ENCODE data around the gene NKX2-3.

Gene NKX2-3

DNA sequence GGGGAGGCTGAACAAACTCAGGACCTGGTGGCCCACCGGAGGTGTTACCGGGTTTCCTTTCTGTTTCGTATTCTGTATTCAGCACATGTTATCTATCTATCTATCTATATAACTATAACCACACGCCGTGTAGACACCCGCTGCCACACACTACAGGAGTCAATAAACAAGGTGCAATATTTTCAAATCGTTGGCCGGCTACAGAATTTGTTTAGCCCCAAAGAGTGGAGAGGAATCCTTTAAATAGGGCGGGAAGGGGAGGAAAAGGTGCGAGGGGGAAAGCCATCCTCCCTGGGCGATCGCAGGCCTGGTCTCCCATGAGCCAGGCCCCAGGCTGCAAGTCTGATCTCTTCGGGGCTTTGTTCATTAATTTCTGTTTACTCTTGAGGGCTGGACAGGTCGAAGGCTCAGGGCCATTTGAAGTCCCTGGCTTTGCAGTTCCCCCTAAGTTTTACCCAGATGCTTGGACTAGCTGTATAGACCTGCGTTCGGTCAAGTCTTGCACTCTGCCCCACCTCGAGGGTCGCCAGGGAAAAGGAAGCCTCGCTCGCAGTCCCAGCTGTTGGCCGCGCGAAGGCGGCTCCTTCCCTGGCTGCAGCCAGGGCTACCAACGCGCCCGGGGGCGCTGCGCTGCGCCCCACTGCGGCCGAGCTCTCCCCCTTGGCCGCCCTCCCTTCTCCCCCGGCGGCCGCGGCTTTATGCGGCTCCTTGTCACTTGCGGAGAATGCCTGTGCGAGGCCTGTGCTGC is 3.8 kb downstream of the NKX2-3 start:
- no peak overlapping the region; the same call in 1 of the 2 replicates for H3K4me3 ChIP-seq (ENCODE audit: low read depth, low read length)

DNA sequence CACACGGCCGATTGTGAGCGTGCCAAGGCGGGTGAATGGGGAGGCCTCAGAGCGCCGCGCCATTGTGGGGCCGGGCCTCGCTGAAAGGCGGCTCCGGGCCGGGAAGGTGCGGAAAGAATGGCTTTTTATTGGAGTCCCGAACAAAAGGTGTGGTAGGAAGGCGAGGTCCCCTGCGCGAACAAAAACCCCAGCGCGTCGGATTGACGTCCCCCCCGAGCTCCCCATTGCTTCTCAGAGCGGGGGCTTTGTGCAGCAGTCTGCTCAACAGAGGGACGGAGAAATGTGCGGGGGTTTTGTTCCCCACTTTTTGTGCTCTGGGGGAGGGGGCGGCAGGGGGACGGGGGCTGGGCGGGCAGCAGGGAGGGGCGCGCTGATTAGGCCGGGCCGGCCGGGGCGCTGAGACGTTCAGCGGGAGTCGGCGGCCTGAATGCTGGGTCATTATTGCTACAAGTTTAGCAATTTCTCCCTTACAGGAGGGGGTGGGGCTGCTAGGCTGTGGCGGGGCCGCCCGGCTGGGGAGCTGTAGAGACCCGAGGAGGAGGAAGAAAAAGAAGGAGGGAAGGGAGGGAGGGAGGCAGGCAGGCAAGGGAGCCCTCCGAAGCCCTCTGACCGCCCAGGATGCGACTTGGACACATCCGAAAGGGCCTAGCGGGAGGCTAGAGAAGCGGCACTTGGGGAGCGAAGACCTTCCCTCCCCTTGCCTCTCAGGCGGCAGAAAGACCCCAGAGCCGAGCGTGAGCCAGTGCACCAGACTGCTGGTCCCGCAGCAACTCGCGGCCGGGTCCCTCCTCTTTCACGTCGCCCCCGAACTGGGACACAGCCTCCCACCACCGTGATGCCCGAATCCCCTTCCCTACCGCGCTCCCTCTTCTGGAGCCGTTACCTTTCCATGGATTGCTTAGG is 4.6 kb downstream of the NKX2-3 start:
- TF ChIP-seq, protein P1, sequence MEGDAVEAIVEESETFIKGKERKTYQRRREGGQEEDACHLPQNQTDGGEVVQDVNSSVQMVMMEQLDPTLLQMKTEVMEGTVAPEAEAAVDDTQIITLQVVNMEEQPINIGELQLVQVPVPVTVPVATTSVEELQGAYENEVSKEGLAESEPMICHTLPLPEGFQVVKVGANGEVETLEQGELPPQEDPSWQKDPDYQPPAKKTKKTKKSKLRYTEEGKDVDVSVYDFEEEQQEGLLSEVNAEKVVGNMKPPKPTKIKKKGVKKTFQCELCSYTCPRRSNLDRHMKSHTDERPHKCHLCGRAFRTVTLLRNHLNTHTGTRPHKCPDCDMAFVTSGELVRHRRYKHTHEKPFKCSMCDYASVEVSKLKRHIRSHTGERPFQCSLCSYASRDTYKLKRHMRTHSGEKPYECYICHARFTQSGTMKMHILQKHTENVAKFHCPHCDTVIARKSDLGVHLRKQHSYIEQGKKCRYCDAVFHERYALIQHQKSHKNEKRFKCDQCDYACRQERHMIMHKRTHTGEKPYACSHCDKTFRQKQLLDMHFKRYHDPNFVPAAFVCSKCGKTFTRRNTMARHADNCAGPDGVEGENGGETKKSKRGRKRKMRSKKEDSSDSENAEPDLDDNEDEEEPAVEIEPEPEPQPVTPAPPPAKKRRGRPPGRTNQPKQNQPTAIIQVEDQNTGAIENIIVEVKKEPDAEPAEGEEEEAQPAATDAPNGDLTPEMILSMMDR (IDR thresholded peaks at IDR 0.05; ENCODE audit: insufficient read depth, low read depth, low read length, missing control alignments): no peak
- no peak overlapping the region for H3K4me3 ChIP-seq (ENCODE audit: low read depth, low read length)
- DNase-seq (ENCODE audit: low read depth): no peak

More for the DNA sequence above, 3.8 kb downstream of the NKX2-3 start:
- no peak for DNase-seq (ENCODE audit: low read depth)
- TF ChIP-seq, protein P1 (IDR thresholded peaks at IDR 0.05; ENCODE audit: insufficient read depth, low read depth, low read length, missing control alignments): no peak

DNA sequence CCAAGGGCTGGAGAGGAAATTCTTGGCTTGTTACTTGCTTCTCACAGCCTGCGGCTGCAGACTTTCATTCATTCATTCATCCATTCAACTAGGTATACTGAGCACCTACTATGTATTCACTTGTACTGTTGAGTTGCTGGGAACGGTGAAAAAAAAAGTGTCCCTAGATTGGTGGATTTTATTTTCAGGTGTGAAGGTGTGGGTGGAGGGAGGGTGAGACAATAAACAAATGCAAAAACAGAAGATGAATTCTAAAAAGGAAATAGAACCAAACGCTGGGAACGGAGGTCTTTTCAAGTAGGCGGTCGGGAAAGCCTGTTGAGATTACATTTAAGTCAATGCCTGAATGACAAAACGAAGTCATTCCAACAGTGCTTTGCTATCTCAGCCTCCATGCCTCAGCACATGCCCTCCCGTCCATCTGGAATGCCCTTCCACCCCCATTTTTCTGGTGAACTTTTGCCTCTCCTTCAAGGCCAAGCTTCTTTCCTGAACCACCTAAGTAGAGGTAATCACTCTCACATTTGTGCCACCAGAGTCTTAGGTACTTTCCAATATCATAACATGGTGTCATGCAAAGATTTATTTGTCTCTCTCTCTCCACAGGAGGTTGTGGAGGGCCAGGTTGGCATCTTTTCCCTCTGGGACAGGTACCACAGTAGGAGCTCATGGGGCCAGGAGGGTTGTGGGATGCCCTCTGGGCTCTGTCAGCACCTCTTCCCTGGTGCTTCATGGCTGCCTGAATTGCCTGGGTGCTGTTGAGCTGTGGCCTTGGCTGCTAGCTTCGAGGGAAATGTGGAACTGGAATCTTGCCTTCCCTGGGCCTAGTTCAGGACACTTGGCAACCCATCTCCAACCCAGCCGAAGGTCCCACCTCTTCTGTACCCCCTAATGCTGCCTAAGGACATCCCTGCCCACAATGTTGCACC is 5.5 kb downstream of the NKX2-3 start:
- no peak for DNase-seq (ENCODE audit: low read depth)
- TF ChIP-seq, protein P1 (IDR thresholded peaks at IDR 0.05; ENCODE audit: insufficient read depth, low read depth, low read length, missing control alignments): no peak
- H3K4me3 ChIP-seq (ENCODE audit: low read depth, low read length): no peak overlapping the region

DNA sequence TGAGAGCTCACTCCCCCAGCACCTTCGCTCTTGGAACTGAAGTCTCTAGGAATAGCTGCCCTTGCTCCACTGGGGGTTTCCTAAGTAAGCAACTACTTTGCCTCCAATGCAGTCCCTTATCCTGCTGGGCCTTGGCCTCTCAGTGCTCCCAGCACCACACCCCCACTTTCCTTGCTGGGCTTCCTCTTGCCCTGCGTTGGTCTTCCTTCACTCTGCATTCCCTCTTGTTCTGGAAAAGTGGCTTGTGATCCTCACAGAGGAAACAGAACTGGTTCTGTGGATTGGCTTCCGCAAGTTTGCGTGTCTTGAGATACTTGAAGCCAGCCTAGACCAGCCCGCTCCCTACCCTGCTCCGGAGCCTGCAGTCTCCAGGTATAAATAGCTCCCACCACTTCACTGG is 6.4 kb downstream of the NKX2-3 start:
- TF ChIP-seq, protein P1 (IDR thresholded peaks at IDR 0.05; ENCODE audit: insufficient read depth, low read depth, low read length, missing control alignments): no peak
- no peak overlapping the region for H3K4me3 ChIP-seq (ENCODE audit: low read depth, low read length)
- no peak for DNase-seq (ENCODE audit: low read depth)

DNA sequence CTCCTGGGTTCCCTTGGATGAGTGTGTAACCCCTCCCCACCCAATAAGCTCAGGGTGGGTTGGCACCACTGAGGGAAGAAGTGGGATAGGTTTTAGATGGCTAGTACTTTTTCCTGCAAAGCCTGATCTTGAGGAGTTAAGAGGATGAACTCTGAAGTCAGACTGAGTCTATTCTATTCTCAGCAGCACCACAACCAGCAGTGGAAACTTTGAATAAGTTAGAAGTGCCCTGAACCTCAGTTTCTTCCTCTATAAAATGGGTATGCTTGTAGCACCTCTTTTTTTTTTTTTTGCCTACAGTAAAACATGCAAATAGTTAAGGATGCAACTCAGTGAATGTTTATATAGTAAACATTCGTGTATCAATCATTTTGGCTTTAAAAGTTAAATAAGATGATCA is 7.1 kb downstream of the NKX2-3 start:
- DNase-seq (ENCODE audit: low read depth): no peak
- TF ChIP-seq, protein P1 (IDR thresholded peaks at IDR 0.05; ENCODE audit: insufficient read depth, low read depth, low read length, missing control alignments): no peak
- H3K4me3 ChIP-seq (ENCODE audit: low read depth, low read length): no peak overlapping the region

DNA sequence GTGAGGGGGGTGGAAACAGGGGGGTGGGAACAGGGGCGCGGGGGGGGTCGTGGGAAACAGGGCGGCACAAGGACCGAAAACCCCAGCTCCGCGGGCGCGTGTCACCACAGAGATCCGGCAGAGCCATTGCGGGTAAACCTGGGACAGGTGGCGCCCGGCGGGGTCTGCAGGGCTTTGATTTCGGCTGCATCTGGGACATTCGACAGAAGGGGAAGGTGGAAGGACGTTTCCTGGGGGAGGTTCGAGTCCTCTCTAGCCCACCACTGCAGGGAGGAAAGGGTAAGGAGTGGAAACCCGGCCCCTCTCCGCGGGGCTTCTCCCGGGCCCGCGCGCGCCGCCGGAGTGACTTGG is 7.5 kb downstream of the NKX2-3 start:
- no peak overlapping the region for H3K4me3 ChIP-seq (ENCODE audit: low read depth, low read length)
- TF ChIP-seq, protein P1 (IDR thresholded peaks at IDR 0.05; ENCODE audit: insufficient read depth, low read depth, low read length, missing control alignments): no peak
- DNase-seq (ENCODE audit: low read depth): no peak

All from GM12865 (cell line).